Memory B cell (primary cell): ENCODE measurements around the gene RBM6.
"Not testable (repeated sequence)": the region's sequence is repeated elsewhere in the genome, so short reads cannot be mapped to it uniquely, and the experiment has no call there.

Source experiments
- ATAC-seq: fragments of 150-1000 bp; cut with Tn5 transposase; 2 replicates; pipeline ENCODE4 v1.10.0; 2021; ENCODE audit warnings: low read depth, mild to moderate bottlenecking, moderate library complexity
- DNase-seq, 2 donors: peaks; one replicate each; pipeline ENCODE4 v3.0.0; 2022; ENCODE audit warnings: low spot score in 2 of 2
- H3K27ac Mint-ChIP-seq: one replicate; pipeline ENCODE4 v1.8.0; 2022; ENCODE audit warnings: mild to moderate bottlenecking, moderate library complexity, mixed read lengths
- H3K27me3 Mint-ChIP-seq: one replicate; pipeline ENCODE4 v1.8.0; 2022; ENCODE audit warnings: mixed read lengths
- H3K36me3 Mint-ChIP-seq: one replicate; pipeline ENCODE4 v1.8.0; 2022; ENCODE audit warnings: mild to moderate bottlenecking, mixed read lengths
- H3K4me1 Mint-ChIP-seq: one replicate; pipeline ENCODE4 v1.8.0; 2022; ENCODE audit warnings: mixed read lengths
- H3K4me3 Mint-ChIP-seq: one replicate; pipeline ENCODE4 v1.8.0; 2022; ENCODE audit warnings: mild to moderate bottlenecking, moderate library complexity, mixed read lengths
- H3K9me3 Mint-ChIP-seq: one replicate; pipeline ENCODE4 v1.8.0; 2022; ENCODE audit warnings: mixed read lengths

The RBM6 gene

GRCh38 chr3:49908373-49909199 lies 31.4 kb upstream of the RBM6 start:
- Mint-ChIP-seq H3K4me1 (peaks cover 18% of the 10 kb centered on the region), H3K27me3 (no peaks in the 10 kb centered on the region), H3K36me3 (peaks cover 14% of the 10 kb centered on the region), H3K27ac (no peak overlapping the region), H3K4me3 (no peak overlapping the region), H3K9me3 (no peaks in the 10 kb centered on the region)
- DNase-seq (no peak), ATAC-seq (no peak)

DNA sequence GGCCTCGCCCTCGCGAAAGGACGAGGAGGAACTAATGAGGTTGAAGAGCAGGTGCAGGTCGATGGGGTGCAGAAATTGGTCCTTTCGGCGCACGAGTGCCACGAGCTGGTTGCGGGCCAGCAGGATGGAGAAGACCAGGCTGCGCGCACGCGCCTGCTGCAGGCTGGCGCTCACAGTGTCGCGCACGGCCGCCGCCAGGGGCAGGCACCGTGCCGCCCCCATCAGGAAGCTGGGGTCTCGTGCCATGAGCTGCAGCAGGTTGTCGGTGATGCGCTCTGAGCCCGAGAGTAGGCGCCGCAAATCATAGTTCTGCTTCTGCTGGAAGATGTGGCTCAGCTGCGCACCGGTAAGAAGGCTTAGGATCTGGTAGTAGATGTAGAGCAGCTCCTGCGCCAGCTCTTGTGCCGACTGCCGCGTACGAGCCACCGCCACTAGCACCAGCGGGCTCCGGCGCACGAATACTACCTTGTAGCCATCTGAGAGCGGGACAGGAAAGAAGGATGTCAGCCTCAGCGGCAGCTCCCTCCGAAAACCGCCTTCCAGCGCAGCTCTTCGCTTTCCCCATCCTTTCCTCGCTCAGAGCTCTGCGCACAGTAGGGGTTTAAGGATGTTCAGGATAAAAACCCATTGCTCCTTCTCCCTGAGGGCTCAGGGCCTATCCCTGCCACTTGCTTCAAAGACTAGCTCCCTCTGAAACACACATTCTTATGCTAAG lies 29.4 kb upstream of the RBM6 start:
- H3K27ac Mint-ChIP-seq = no peak overlapping the region
- H3K9me3 Mint-ChIP-seq = no peaks in the 10 kb centered on the region
- H3K4me1 Mint-ChIP-seq = peaks cover 10% of the 10 kb centered on the region
- H3K36me3 Mint-ChIP-seq = peaks cover 14% of the 10 kb centered on the region
- no peak overlapping the region for H3K4me3 Mint-ChIP-seq
- ATAC-seq (no peak), DNase-seq (no peak)
- H3K27me3 Mint-ChIP-seq = no peaks in the 10 kb centered on the region

DNA sequence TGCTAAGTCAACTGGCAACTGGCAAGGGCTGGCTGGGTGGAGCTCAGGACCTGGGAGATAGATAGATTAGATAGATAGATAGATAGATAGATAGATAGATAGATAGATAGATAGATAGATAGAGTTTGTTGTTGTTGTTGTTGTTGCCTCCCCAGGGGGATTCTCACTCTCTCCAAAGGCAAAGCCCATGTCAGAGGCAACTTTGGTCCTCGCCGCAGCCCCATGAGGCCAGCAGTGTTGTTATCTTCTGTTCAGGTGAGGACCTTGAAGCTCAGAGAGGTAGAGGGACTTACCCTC lies 28.9 kb upstream of the RBM6 start:
- Mint-ChIP-seq H3K4me3 (no peak overlapping the region), H3K36me3 (peaks cover 14% of the 10 kb centered on the region), H3K4me1 (peaks cover 6% of the 10 kb centered on the region), H3K27ac (no peak overlapping the region), H3K9me3 (no peaks in the 10 kb centered on the region), H3K27me3 (no peaks in the 10 kb centered on the region)
- no peak for ATAC-seq
- no peak for DNase-seq

GRCh38 chr3:49911611-49912010 lies 28.3 kb upstream of the RBM6 start:
- no peak for DNase-seq
- Mint-ChIP-seq H3K9me3 (no peaks in the 10 kb centered on the region), H3K27ac (no peak overlapping the region), H3K27me3 (no peaks in the 10 kb centered on the region), H3K36me3 (peaks cover 14% of the 10 kb centered on the region), H3K4me3 (no peak overlapping the region), H3K4me1 (peaks cover 5% of the 10 kb centered on the region)
- ATAC-seq = no peak

DNA sequence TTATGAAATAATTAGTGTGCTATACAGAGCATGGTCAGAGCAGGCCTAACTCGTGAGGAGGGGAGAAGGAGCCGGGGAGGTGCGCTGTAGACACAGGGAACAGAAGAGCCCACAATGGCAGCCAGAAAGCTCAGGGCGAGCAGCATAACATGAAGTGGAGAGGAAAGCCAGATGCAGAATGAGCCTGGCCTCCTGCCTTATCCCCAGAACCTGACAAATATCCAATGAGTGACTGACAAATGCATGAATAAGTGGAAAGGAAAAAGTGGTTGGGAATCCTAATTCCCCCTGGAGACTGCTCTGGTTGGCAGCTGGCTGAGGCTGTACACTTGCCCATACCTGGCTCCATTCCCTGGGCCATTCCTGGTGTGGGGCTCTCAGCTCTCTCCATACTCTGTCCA lies 27.1 kb upstream of the RBM6 start:
- Mint-ChIP-seq H3K4me1 (no peaks in the 10 kb centered on the region), H3K36me3 (peaks cover 17% of the 10 kb centered on the region), H3K9me3 (no peaks in the 10 kb centered on the region), H3K4me3 (no peak overlapping the region), H3K27ac (no peak overlapping the region), H3K27me3 (no peaks in the 10 kb centered on the region)
- DNase-seq (no peak), ATAC-seq (no peak)

DNA sequence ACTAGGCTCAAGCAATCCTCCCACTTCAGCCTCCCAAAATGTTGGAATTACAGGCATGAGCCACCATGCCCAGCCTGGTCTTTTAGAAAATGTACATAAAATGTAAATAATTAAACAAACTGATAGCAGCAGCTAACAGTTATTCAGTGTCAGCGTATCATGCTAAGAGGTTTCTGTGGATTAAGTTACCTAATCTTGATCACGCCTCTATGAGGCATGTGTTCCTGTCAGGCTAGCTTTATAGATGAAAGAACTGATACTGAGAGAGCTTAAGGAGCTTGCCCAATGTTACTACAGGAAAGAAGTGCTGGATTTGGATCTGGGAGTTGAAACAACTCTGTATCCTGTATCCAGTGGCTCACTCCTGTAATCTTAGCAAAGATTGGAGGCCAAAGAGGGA lies 25.0 kb upstream of the RBM6 start:
- Mint-ChIP-seq H3K4me1 (peaks cover 3% of the 10 kb centered on the region), H3K4me3 (no peak overlapping the region), H3K27me3 (no peaks in the 10 kb centered on the region), H3K27ac (no peak overlapping the region), H3K36me3 (peaks cover 18% of the 10 kb centered on the region), H3K9me3 (no peaks in the 10 kb centered on the region)
- ATAC-seq = no peak
- DNase-seq = no peak

DNA sequence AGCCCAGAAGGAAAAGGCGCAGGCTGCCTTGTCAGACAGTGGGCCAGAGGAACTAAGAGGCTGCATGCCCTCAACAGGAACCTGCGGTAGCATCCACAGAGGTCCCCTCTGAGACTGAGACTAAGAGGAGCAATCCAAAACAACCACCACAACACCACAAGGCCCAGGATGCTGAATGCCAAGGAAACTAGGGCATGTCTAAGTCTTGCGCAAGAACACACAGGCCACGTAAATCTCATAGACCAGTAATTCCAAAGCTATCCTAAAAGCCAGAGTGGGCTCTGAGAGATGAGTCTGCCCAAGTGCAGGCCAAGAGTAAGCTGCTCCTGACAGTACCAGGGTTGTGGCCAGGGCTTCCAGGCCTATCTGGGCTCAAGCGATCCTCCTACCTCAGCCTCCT lies 23.3 kb upstream of the RBM6 start:
- H3K36me3 Mint-ChIP-seq = peaks cover 14% of the 10 kb centered on the region

GRCh38 chr3:49917806-49918590 lies 22.0 kb upstream of the RBM6 start:
- H3K27me3 Mint-ChIP-seq, H3K4me1 Mint-ChIP-seq, ATAC-seq, H3K4me3 Mint-ChIP-seq, H3K27ac Mint-ChIP-seq, DNase-seq, H3K9me3 Mint-ChIP-seq, H3K36me3 Mint-ChIP-seq: not testable (repeated sequence)

More for the DNA sequence above, 23.3 kb upstream of the RBM6 start:
- no peak overlapping the region for H3K27ac Mint-ChIP-seq
- DNase-seq (no peak), ATAC-seq (no peak)
- no peaks in the 10 kb centered on the region for H3K27me3 Mint-ChIP-seq
- peaks cover 3% of the 10 kb centered on the region for H3K4me1 Mint-ChIP-seq
- no peak overlapping the region for H3K4me3 Mint-ChIP-seq
- no peaks in the 10 kb centered on the region for H3K9me3 Mint-ChIP-seq

DNA sequence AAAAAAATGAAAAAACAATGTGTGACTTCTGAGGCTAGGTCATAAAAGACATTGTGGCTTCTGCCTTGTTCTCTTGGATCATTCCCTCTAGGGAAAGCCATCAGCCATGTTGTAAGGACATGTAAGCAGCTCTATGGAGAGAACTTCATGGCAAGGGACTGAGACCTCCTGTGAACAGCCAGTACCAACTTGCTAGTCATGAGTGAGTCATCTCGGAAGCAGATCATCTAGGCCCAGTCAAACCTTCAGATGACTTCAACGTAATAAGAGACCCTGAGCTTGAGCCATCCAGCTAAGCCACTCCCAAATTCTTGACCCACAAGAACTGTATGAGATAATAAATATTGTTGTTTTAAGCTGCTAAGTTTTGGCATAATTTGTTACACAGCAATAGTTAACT lies 15.3 kb upstream of the RBM6 start:
- DNase-seq (no peak), ATAC-seq (no peak)
- no peaks in the 10 kb centered on the region for H3K9me3 Mint-ChIP-seq
- H3K4me3 Mint-ChIP-seq = no peak overlapping the region
- no peak overlapping the region for H3K27ac Mint-ChIP-seq
- no peaks in the 10 kb centered on the region for H3K27me3 Mint-ChIP-seq
- peaks cover 5% of the 10 kb centered on the region for H3K4me1 Mint-ChIP-seq
- H3K36me3 Mint-ChIP-seq = peaks cover 8% of the 10 kb centered on the region

- Mint-ChIP-seq H3K27ac (no peak overlapping the region), H3K4me3 (no peak overlapping the region), H3K36me3 (peaks cover 6% of the 10 kb centered on the region), H3K9me3 (no peaks in the 10 kb centered on the region), H3K4me1 (peaks cover 8% of the 10 kb centered on the region), H3K27me3 (no peaks in the 10 kb centered on the region)
- no peak for DNase-seq
- no peak for ATAC-seq
Measured at GRCh38 chr3:49925485-49925884, 14.5 kb upstream of the RBM6 start.

DNA sequence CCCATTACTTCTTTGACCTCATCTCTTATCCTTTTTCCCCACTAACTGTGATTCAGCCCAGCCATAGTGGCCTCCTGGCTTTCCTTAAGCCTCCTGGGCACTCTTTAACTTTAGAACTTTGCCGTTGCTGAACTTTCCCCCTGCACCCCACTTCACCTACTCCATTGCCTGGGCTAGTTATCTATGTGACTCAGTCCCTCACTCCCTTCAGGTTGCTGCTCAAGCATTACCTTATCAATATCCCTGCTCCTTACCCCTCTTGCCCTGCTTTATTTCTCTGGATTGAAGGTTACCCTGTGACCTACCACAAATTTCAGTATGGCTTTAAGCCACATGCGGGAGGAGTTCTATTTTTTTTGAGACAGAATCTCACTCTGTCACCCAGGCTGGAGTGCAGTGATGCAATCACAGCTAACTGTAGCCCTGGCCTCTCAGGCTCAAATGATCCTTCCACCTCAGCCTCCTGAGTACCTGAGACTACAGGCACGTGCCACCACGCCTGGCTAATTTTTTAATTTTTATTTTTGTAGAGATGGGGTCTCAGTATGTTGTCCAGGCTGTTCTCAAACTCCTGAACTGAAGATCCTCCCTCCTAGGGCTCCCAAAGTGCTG lies 13.7 kb upstream of the RBM6 start:
- H3K27ac Mint-ChIP-seq = no peak overlapping the region
- peaks cover 6% of the 10 kb centered on the region for H3K36me3 Mint-ChIP-seq
- peaks cover 8% of the 10 kb centered on the region for H3K4me1 Mint-ChIP-seq
- ATAC-seq (no peak), DNase-seq (no peak)
- no peaks in the 10 kb centered on the region for H3K9me3 Mint-ChIP-seq
- H3K27me3 Mint-ChIP-seq = no peaks in the 10 kb centered on the region
- H3K4me3 Mint-ChIP-seq = no peak overlapping the region

- ATAC-seq (no peak), DNase-seq (no peak)
- no peaks in the 10 kb centered on the region for H3K27me3 Mint-ChIP-seq
- no peak overlapping the region for H3K27ac Mint-ChIP-seq
- peaks cover 4% of the 10 kb centered on the region for H3K36me3 Mint-ChIP-seq
- no peaks in the 10 kb centered on the region for H3K9me3 Mint-ChIP-seq
- H3K4me3 Mint-ChIP-seq = peak overlapping the region; percentile 50
- H3K4me1 Mint-ChIP-seq = peaks cover 8% of the 10 kb centered on the region
Measured at GRCh38 chr3:49927798-49928197, 12.2 kb upstream of the RBM6 start.

GRCh38 chr3:49928481-49929017 lies 11.4 kb upstream of the RBM6 start:
- H3K4me3 Mint-ChIP-seq = peak overlapping the region; percentile 84
- DNase-seq (no peak), ATAC-seq (no peak)
- H3K36me3 Mint-ChIP-seq = peaks cover 4% of the 10 kb centered on the region
- no peak overlapping the region for H3K27ac Mint-ChIP-seq
- no peaks in the 10 kb centered on the region for H3K9me3 Mint-ChIP-seq
- peaks cover 8% of the 10 kb centered on the region for H3K4me1 Mint-ChIP-seq
- no peaks in the 10 kb centered on the region for H3K27me3 Mint-ChIP-seq
